HG03159 (cell line): ENCODE measurements around the gene CFD.
"Not testable (repeated sequence)": the region's sequence is repeated elsewhere in the genome, so short reads cannot be mapped to it uniquely, and the experiment has no call there.

Experiments
- ATAC-seq: cut with Tn5 transposase; IDR thresholded peaks from one replicate; pipeline ENCODE4 v1.9.1; 2021; ENCODE audit warnings: mild to moderate bottlenecking, moderate library complexity; ENCODE audit not compliant: unreplicated experiment

Gene CFD

DNA sequence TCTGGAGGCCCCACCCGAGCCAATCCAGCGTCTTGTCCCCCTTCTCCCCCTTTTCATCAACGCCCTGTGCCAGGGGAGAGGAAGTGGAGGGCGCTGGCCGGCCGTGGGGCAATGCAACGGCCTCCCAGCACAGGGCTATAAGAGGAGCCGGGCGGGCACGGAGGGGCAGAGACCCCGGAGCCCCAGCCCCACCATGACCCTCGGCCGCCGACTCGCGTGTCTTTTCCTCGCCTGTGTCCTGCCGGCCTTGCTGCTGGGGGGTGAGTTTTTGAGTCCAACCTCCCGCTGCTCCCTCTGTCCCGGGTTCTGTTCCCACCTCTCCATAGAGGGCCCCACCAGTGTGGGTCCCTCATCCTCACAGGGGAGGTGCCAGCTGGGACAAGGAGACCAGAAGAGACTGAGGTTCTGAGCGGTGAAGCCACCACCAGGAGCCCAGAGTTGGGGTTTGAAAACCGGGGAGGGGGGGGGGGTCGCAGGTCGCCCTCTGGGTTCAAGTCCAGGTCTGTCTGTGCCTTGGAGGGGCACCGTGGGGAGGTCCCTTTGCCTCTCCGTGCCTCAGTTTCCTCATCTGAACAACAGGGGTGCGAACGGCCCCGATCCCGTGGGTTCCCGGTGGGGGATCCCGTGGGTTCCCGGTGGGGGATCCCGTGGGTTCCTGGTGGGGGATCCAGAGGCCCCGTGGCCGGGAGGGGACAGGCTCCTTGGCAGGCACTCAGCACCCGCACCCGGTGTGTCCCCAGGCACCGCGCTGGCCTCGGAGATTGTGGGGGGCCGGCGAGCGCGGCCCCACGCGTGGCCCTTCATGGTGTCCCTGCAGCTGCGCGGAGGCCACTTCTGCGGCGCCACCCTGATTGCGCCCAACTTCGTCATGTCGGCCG lies 7.1 kb upstream of the CFD start, which contains the start of gene ELANE:
Gene ELANE (plus strand): TSS at position 168 of the 878 bp plus-strand sequence. CDS start 26 bp downstream, at position 194.
- ATAC-seq, result no peak

GRCh38 chr19:853014-853585 lies 6.4 kb upstream of the CFD start:
- ATAC-seq, result no peak

GRCh38 chr19:853614-854220 lies 5.7 kb upstream of the CFD start:
- ATAC-seq, result not testable (repeated sequence)

- no peak for ATAC-seq
Observed at GRCh38 chr19:854549-854948, 4.9 kb upstream of the CFD start.

- no peak for ATAC-seq
Observed at GRCh38 chr19:855142-855541, 4.3 kb upstream of the CFD start.

- no peak for ATAC-seq
Observed at GRCh38 chr19:855566-856120, 3.8 kb upstream of the CFD start.

DNA sequence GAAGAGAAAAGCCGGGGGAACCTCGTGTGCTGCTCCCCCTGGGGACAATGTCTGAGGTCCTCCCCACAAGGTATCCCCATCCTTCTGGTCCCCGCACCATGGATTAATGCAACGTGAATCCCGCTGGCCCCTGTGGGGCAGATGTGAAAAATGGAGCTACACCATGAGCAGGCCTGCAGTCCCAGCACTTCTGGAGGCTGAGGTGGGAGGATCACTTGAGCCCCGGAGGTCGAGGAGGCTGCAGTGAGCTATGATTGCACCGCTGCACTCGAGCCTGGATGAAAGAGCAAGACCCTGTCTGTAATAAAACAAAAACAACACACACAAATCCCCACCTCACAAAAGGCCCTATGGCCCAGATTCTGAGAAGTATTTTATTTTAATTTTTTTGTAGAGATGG lies 1.2 kb upstream of the CFD start:
- no peak for ATAC-seq

DNA sequence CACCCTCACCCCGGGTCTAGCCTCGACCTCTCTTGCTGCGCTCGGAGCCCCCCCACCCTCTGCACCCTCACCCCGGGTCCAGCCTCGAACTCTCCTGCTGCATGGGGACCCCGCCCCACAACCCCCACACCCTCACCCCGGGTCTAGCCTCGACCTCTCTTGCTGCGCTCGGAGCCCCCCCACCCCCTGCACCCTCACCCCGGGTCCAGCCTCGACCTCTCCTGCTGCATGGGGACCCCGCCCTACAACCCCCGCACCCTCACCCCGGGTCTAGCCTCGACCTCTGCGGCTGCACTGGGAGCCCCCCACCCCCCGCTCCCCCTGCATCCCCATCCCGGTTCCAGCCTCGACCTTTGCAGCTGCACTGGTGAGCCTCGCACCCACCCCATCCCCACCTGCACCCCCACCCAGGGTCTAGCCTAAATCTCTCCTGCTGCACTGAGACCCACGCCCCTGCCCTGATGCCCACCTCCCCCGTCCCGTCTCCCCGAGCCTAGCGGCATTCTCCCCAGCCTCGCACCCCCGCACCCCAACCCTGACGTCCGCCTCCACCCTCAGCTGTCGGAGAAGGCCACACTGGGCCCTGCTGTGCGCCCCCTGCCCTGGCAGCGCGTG lies 1.8 kb downstream of the CFD start:
- ATAC-seq, result no peak

- no peak for ATAC-seq
Observed at GRCh38 chr19:861756-862580, 2.5 kb downstream of the CFD start.

DNA sequence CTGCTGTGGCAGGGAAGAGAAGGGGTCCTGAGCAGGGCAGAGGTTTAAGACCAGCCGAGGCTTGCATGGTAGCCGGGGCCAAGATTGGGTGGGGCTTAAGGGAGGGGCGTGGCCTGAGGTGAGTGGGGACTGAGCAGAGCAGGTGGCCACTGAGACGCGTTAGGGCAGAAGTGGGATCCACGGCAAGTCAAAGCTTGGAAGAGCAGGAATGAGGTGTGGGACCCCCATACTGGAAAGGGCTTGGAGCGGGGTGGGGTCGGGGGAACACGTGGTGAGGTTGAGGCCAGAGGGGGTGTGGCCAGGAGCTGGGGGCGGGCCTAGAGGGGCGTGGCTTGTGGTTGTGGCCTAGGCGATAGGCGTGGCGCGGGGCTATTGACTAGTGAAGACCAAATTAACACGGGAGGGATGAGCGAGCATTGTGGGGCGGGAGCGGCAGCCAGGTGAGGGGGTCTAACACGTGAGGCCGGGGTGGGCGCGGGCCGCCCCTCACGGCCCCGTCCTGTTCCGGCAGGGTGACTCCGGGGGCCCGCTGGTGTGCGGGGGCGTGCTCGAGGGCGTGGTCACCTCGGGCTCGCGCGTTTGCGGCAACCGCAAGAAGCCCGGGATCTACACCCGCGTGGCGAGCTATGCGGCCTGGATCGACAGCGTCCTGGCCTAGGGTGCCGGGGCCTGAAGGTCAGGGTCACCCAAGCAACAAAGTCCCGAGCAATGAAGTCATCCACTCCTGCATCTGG lies 3.3 kb downstream of the CFD start:
- ATAC-seq, result no peak

GRCh38 chr19:863315-863620 lies 3.8 kb downstream of the CFD start:
- ATAC-seq, result no peak

- no peak for ATAC-seq
Observed at GRCh38 chr19:866769-867300, 7.4 kb downstream of the CFD start.

DNA sequence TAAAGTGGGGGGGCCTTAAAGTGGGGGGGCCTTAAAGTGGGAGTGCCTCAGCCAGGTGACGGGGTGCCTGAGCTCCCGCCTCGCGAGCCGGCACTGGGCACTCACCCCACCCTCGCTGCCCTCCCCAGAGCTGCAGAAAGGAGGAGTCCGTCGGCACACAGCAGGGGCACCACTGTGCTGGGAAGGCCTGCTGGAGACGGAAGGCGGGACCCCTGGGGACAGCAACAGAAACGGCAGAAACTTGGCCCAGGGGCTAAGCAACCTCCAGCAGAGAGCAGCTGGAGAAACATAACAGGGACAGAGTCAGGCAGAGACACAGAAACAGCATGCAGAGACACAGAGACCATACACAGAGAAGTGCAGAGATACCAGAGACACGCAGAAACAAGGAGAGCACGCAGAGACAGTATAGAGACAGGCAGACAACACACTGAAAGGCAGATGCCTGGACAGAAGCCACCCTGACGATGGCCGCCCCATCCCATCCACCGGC lies 7.9 kb downstream of the CFD start:
- ATAC-seq, result no peak

DNA sequence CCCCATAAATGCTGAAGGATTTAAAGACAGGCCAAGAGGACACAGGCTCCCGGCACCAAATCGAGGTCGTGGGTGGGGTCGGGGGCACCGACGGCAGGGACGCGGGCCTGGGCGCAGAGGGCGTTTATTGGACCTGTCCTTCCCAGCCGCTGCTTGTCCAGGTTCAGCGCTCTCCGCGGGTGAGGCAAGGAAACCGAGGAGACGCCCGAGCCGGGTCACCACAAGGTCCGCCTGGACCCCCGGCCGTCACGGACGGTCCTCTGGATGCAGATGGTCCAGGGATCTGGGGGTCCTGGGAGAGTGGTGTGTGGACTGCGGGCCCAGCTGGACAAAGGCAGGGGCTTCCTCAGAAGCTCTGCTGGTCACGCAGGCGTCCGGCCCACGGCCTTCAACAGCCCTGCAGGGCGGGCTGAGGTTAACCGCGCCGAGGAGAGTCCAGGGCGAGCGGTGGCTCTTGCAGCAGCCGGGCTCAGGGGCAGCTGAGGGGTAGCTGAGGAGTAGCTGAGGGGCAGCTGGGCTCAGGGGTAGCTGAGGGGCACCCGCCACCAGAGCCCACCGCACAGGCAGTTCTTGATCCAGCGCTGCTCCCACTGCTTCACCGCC lies 8.5 kb downstream of the CFD start:
- ATAC-seq, result no peak

GRCh38 chr19:868458-869244 lies 9.2 kb downstream of the CFD start:
- ATAC-seq, result no peak

- no peak for ATAC-seq
Observed at GRCh38 chr19:869245-870177, 10.0 kb downstream of the CFD start.

- no peak for ATAC-seq
Observed at GRCh38 chr19:870314-870713, 10.8 kb downstream of the CFD start.
